GM18520 (cell line): ENCODE data around the gene CAT.

Source experiments
- ATAC-seq: cut with Tn5 transposase; IDR thresholded peaks from one replicate; pipeline ENCODE4 v1.9.1; 2021; ENCODE audit not compliant: unreplicated experiment

Gene CAT

DNA sequence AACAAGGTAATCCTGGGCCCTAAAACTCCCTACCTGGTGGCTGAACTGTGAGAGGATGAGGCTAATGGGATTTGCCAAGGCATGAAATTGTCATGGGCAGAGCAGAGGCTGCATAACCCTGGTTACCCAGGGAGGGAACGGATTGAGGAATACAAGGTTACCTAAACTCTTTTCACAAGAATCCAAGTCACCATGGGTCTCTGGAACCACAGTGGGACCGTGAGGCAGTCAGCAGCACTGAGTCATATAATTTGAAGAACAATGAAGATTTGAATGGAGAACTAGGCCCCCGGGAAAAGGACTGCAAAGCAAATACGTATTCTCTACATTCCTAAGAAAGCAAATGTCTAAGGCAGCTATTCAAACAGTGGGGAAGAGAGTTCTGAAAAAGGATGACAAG, 19.8 kb downstream of the CAT start:
- ATAC-seq: no peak

DNA sequence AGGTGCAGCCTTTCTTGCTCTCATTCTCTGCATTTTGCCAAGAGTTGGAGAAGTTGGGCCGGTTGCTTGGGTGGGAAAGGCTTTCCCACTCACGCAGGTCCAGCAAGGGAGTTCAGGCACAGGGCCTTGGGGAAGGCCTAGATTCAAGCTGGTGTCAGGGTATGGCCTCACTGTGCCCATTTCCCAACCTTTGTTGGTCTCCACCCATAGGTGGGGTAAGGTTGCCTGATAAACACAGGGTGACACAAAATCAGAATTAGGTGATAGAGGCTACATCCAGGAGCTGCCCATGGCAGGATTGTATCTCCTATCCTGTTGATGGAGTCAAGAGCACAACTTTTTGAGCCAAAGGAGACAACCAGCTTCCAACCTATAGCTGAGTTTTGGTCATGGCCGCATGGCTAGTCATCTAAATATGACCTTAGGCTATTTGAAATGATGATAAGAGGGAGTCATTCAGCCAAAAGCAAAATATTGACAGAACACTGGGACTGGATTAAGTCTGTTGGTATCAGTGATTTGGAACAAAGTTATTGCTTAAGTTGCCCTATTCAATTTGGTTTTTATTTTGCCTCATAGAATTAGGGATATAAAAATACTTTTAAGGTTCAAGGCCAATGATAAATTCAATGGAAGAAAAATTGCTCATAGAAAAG, 20.9 kb downstream of the CAT start:
- ATAC-seq: no peak

DNA sequence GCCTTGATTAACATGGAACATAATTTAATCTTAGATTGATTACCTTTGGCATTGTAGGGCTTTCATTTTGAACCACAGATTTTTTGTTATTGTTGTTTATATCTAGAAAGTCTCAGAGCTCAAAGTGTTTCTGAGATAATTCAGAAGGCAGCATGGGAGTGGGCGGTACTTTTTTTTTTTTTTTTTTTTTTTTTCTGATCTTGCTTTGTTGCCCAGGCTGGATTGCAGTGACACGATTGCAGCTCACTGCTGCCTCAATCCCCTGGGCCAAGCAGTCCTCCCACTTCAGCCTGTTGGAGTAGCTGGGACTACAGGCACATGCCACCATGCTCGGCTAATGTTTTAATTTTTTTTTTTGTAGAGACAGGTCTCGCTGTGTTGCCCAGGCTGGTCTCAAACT, 21.5 kb downstream of the CAT start:
- ATAC-seq: no peak

DNA sequence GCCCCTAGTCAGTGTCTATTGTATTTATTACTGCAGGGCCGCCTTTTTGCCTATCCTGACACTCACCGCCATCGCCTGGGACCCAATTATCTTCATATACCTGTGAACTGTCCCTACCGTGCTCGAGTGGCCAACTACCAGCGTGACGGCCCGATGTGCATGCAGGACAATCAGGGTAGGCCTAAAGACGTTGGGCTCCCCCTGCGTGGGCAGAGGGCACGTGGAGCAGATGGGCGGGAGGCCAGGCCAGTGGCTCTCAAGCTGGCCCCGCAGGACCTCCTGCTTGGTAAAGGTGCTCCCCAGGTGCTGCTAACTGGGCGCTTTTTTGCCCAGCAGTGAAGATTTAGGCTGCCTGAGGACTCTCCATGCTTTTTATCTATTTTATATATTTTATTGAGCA, 22.5 kb downstream of the CAT start:
- no peak for ATAC-seq

DNA sequence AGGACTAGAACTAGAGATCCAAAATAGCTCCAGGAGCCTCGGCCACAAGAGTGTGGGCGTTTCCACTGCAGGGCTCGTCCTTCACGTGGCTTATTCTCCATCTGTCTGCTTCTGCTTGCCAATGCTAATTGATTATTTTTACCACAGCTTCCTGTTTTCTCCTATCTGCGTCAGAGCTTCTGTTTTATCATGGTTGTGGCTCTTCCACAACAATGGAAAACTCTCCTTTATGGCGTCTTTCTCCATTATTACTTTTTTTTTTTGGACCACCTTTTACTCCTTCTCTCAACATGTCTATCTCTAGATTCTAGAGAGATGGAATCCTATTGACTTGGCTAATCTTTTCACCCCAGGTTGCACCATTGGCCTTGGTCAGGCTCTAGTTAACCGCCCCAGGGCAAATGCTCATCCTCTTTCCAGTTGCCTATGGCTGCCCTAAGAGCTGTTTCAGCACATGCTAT, 25.9 kb downstream of the CAT start:
- ATAC-seq: no peak

DNA sequence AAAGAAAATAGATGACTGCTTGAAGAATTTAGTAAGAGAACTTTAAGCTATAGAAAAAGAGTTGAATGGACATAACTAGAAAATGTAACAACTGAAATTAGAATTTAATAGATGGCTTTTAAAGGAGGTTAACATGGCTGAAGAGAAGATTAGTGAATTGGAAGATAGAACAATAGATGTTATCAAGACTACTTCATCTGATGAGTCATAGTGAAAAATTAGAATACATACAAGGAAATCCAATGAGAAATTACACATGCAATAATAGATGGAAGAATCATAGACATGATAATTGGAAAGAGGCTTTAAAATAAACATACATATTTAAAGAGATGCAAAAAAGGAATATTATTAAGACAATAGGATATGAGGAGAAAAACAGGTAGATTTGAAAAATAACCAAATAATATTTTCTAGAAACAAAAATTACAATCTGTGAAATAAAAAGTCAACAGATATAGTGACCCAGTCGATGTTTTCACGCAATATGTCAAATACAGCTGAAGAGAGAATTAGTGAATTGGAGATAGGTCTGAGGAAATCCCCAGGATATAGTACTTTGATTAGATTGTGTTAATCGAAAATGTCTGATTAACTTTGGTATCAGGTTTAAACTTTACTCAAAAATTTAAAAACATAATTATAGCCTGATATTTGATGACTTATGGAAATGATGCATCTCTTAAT, 28.2 kb downstream of the CAT start:
- no peak for ATAC-seq

DNA sequence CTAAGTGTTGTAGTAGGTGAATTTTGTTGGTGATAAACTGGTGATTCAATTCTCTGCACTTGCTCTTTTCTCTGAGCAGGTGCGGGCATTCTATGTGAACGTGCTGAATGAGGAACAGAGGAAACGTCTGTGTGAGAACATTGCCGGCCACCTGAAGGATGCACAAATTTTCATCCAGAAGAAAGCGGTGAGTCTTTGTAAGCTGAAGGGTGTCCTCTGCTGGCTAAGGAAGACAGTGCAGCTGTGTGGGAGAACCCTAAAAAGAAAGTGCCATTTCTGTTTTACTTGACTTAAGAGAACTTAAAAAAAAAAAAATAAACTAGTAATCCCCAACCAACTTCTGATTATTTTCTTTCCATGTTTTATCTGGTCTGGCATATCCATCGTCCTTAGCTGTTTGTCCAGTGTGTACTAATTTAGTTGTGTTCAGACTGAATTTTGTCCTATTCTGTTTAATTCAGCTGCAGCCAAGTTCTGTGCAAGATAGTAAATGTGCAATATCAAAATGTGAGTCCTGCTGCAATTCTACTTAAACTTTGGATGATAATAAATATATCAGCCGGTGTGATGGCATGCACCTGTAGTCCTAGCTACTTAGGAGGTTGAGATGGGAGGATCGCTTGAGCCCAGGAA, 29.6 kb downstream of the CAT start:
- peak; percentile 43 for ATAC-seq

DNA sequence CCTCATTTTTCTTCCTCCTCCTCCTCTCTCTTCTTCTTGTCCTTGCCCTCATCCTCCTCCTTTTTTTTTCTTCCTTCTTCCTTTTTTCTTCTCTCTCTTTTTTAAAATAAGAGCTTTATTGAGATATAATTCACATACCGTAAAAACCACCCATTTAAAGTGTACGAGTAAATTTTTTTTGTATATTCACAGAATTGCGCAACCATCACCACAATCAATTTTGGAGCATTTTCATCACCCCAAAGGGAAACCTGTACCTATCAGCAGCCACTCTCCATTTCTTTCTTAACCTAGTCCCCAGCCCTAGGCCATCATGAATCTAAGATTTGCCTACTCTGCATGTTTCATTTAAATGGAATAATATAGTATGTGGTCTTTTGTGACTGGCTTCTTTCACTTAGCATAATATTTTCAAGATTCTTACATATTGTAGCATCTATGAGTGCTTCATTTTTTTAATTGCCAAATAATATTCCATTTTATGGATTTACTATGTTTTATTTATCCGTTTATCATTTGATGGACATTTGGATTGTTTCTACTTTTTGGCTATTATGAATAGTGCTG, 35.0 kb downstream of the CAT start:
- no peak for ATAC-seq

DNA sequence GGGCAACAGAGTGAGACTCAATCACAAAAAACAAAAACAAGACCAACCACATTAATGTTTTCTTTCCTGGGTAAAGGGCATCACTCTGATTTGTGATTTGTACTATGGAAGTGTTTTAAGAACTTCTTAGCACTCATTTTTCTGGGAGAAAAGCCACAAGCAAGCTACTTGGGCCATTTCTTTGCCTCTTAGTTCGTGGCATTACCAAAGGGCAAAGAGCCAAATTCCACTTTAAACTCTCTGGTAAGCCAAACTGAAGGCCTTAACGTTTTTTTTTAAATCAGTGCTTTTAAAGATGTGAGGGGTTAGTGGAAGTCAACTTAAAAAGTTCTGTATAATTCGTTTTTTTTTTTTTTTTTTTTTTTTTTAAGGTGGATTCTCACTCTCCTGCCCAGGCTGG, 36.9 kb downstream of the CAT start:
- no peak for ATAC-seq

DNA sequence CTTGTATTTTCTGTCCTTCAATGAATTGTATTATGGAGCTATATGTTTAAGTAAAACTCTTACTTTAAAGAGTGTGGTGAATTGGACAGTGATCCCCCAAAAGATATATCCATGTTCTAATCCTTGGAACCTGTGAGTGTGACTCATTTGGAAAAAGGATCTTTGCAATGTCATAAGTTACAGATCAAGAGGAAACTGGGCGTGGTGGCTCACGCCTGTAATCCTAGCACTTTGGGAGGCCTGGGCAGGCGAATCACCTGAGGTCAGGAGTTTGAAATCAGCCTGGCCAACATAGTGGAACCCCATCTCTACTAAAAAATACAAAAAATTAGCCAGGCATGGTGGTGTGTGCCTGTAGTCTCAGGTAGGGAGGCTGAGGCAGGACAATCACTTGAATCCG, 38.1 kb downstream of the CAT start:
- ATAC-seq: no peak

DNA sequence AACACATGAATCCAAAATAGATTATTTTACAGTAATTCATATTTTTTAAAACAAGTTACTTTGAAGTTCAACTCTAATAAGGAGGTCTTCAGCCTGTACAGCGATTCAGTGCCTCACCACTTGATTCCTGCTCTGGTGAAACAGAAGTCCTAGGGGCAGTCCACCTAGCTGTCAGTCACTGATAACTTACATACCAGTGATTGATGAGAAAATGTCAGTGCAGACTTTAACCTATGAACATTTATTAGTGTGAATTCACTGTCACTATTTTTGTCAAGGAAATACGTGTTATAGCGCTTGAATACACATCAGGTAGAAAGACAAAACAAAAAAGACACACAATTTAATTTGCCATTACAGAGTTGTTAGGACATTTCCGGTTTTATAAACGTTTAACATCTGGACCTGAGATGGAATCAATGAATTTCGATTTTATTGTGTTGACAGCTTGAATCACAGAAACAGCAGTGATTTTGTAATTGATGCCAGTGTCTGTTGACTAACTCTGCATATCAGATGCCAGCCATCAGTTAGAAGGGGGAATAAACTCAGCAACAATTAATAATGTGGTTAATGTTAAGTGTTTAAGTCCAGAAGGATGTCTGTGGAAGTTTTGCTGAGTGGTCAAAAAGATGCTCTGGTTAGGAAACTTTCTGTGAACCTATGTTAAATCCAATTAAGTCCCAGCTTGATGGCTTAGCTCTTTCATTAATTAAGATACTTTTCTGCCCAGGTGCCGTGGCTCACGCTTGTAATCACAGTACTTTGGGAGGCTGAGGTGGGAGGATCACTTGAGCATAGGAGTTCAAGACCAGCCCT, 40.3 kb downstream of the CAT start:
- no peak for ATAC-seq

DNA sequence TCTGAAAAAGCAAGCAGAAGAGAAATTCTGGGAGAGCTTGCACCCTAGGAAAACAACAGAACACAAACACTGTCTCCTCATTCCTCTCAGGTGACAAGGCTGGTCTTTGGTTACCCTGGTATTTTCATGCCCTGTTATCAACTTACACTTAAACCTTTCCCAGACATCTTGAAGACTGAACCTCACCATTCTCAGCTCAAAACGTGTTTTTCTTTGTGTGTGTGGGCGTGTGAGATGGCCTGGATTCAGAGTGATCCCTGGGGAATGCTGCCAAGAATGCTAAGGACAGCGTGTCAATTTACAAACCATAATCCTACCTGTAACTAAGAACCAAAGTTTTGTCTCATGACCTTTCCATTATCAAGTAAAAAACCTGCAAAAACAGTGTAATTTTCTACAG, 41.6 kb downstream of the CAT start:
- no peak for ATAC-seq

DNA sequence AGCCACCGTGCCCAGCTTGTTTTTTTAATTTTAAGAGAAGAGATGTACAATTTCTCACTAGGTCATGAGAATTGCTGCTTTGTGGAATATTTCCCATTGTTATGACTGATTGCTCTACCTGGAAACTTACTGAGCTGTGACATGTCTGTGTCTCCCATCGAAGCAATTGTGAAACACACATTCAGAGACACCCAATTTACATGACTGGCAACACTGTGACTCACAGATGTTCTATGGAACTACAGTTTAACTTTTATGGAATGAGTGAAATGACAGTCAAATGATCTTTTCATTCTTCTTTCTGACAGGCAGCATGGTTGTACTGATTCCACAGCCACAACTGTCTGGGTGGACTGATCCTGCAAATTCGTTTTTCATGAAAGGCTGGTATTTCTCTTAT, 42.6 kb downstream of the CAT start:
- ATAC-seq: no peak

DNA sequence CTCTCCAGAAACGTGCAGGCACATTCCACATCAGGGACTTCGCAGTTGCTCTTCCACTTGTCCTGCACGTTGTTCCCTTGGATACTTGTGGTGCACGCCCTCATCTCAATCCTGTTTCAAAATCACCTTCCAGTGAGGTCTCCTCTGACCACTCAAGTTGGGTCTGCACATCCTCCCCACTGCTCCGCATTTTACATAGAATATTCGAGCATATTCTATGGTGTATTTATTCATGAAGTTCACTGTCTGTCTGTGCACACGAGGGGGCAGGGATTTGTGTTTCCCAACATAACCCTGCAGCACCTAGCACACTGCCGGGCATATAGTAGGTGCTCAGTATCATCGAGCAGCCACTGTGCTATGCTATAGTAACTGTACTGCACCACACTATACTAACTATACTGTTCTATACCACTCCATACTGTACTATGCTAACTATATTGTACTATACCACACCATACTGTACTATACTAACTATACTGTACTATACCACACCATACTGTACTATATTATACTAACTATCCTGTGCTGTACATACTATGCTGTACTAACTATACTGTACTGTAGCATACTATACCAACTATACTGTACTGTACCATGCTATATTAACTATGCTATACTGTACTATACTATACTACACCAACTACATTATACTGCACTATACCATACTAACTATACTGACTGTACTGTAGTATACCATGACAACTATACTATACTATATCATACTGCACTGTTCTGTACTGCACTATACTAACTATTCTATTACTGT, 44.6 kb downstream of the CAT start:
- ATAC-seq: no peak

DNA sequence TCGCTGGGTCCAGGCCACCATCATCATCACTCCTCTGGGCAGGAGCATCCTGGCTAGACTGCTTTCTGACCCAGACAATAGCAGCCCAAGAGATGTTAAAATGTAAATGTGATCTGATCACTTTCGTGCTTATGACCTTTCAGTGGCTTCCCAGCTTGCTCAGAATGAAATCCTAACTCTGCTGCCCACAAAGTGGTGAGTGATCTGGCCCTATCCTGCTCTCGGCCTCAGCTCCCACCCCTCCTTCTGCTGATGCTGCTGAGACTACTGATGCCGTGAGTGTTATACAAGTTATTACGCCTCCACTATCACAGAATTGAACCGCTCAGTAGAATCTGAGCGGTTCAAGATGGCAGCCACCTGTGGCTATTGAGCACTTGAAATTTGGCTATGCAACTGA, 48.7 kb downstream of the CAT start:
- no peak for ATAC-seq

DNA sequence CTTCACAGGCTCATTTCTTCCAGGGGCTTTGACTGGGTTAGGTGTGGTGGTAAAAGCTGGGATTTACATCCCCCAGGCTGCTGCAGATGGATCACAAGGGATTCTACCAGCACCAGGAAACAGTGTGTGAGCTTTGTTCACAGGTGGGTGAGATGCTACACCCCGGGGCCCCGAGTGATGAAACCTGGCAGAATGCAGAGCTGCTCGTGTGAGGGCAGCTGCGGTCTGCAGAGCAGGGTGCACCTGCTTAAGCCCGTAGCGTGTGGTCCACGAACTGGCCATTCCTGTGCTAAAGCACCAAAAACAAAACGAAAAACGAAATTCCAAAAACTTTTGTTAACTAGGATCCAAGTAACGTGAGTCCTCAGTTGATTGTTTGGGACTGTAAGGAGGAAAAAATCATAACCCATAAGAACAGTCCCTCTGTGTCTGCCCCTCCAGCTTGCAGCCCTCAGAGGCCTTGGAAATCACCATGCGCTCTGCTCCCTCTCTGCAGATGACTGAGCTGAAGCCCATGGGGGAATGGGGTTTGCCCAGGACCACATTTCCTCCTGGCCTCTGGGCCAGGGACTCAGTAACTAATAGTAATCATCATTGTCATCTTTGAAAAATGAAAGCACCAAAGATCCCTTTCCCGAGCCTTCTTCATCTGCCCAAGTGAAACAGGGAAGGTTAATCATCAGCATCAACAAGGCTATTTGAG, 50.3 kb downstream of the CAT start:
- ATAC-seq: no peak

DNA sequence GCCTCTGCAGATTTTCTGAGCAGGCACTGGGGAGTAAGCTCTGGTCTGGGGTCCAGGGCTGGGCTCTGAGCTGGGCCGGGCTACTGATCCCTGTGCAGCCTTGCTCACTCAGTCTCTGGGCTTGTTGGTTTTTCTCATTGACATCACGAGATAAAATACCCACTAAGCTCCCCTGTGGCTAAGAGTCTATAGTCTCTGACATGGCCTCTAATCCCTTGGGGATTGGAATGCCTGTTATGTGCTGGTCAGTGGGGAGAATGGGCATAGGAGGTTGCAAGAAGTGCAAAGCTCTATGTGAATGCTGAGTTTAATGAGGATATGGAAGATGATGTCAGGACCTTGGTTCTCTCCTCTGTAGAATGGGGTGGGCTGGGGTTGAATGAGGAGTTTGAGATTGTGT, 51.6 kb downstream of the CAT start:
- ATAC-seq: no peak

DNA sequence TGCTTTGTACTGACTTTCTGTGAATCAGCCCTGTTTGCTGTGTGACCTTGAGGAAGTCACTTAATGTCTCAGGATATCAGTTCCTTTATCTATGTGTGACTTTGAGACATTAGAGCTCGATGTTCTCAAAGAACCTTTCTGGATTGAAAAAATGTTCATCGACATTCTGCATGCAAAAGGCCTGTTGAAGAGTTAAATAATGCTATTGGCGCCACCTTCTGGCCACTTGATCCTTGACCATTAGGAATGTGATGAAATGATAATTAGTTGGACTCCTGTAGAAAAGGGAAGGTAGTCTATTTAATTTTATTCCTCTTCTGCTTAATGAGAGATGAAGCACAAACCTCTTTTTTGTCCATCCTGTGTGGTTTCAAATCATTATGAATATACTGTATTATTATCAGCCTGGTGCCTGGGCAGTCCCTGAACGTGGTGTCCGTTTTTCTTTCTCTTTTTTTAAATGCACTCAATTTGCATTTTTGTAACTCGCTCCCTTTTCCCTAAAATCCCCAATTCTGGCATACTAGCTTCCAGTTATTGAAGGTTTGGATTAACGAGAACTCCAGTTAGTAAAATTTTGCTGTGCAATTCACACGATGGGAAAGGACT, 54.2 kb downstream of the CAT start:
- ATAC-seq: no peak

DNA sequence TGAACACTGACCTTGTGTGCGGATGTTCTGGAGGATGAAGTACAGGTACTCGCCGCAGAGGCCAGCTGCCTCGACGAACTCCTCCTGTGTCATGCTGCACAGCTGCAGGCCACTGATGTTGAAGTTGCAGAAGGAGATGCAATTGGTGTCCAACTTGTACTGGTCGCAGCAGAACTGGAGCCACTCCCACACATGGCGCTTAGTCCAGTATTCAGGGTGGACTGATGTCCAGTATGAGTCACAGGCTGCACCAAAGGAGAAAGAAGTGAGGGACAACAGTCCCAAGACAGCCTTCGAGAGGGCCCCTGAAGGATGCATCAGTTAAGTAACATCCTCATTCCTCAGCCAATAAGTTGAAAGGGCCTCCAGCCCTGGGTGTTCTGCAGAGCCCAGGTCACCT, 54.7 kb downstream of the CAT start:
- ATAC-seq: no peak
